Lower leg skin (tissue), 4 donors: ENCODE data around the gene SPG11. TPM values are rescaled to one million over a fixed set of nuclear protein-coding genes. Genes with fewer than 3 reads are reported as not detected.
A peak's percentile ranks its signal among the peaks of the same experiment; 100 is the strongest.
"Not testable (repeated sequence)": the region's sequence is repeated elsewhere in the genome, so short reads cannot be mapped to it uniquely, and the experiment has no call there.

Source experiments
- DNase-seq, 2 donors: peaks; one replicate each; pipeline ENCODE4 v3.0.0-alpha.2; 2019; ENCODE audit warnings: low spot score in 2 of 2
- H3K4me3 ChIP-seq: fragments of 200-600 bp; sonication (generic); 2 replicates; pipeline ENCODE4 v1.5.1; 2017; ENCODE audit warnings: mild to moderate bottlenecking, low read depth; ENCODE audit not compliant: poor library complexity, severe bottlenecking
- CTCF ChIP-seq, 3 donors: fragments of 450-650 bp; IDR thresholded peaks; one replicate each; pipeline ENCODE4 v1.5.1; 2016; ENCODE audit warnings: antibody characterized with exemption in 3 of 3, mild to moderate bottlenecking in 3 of 3, moderate library complexity in 2 of 3
- POLR2A ChIP-seq, 2 donors: fragments of 450-650 bp; IDR thresholded peaks; one replicate each; pipeline ENCODE4 v1.6.1; 2016 to 2017; ENCODE audit warnings: antibody characterized with exemption in 2 of 2, mild to moderate bottlenecking in 1 of 2, moderate library complexity in 1 of 2
- WGBS, 2 donors: methylation state at CpG; one replicate each; pipeline ENCODE4 v1.1.5; 2018; 5-methylcytosine and 5-hydroxymethylcytosine counted together
- intact Hi-C: fragments of 100-400 bp; cut with DNase I; formaldehyde crosslinking; loops from one replicate; pipeline ENCODE4 v1.15.0; 2023; ENCODE audit warnings: low total_unique reads
- total RNA-seq, 4 donors: library from RNA; depleted of rRNA; stranded (reverse); fragments of >200 nt; gene quantifications; one replicate each; pipeline ENCODE4 v1.1.0, GENCODE V29; 2016

Gene SPG11
- total RNA-seq, 4 donors from 2014 or later: 78.1 to 118 (median 89.7) TPM

DNA sequence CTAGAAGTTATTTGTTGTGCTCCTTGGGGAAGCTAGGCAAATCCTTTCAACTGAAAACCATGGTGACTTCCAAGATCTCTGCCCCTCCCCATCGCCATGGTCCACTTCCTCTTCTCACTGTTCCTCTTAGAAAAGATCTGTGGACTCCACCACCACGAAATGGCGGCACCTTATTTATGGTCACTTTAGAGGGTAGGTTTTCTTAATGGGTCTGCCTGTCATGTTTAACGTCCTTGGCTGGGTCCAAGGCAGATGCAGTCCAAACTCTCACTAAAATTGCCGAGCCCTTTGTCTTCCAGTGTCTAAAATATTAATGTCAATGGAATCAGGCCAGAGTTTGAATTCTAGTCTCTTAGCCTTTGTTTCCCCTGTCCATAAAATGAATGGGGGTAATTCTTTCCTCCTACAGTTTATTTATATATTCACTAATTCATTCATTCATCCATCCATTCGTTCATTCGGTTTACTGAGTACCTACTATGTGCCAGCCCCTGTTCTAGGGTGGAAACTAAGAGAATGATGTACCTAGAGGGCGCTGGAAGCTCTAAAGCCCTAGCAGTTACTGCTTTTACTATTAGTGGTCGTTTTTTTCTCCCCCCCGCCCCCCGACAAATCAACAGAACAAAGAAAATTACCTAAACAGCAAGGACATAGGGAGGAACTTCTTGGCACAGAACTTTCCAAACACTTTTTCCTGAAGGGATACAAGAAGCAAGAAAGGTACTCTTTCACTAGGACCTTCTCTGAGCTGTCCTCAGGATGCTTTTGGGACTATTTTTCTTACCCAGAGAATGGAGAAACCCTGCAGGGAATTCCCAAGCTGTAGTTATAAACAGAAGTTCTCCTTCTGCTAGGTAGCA is 47.0 kb upstream of the SPG11 start:
- peak overlapping the region; percentile 27 for H3K4me3 ChIP-seq
- DNase-seq: peak in 1 of 2 donors; percentile 58
- WGBS, 2 donors: 23 to 26% methylated on average over 11 of the region's 11 CpGs
- intact Hi-C loops: no loop called here
- TF ChIP-seq CTCF (IDR thresholded peaks at IDR 0.05): no peak
- no peak for TF ChIP-seq POLR2A (IDR thresholded peaks at IDR 0.05)

- DNase-seq: no peak
- no peak overlapping the region for H3K4me3 ChIP-seq
- TF ChIP-seq CTCF (IDR thresholded peaks at IDR 0.05) (no peak), POLR2A (IDR thresholded peaks at IDR 0.05) (no peak)
- 86 to 89% methylated on average over 2 of the region's 2 CpGs for WGBS, 2 donors
- intact Hi-C loops: no loop called here
Observed at GRCh38 chr15:44706946-44707636, 43.6 kb upstream of the SPG11 start.

- no peak for TF ChIP-seq CTCF (IDR thresholded peaks at IDR 0.05)
- TF ChIP-seq POLR2A (IDR thresholded peaks at IDR 0.05): no peak
- no peak overlapping the region for H3K4me3 ChIP-seq
- 96 to 100% methylated on average over 2 of the region's 2 CpGs for WGBS, 2 donors
- DNase-seq: no peak
- intact Hi-C loops: no loop called here
Observed at GRCh38 chr15:44706401-44706800, 42.9 kb upstream of the SPG11 start.

GRCh38 chr15:44705986-44706385 is 42.5 kb upstream of the SPG11 start:
- DNase-seq: no peak
- intact Hi-C loops: no loop called here
- WGBS, 2 donors: 79 to 93% methylated on average over 1 of the region's 1 CpG
- no peak for TF ChIP-seq POLR2A (IDR thresholded peaks at IDR 0.05)
- TF ChIP-seq CTCF (IDR thresholded peaks at IDR 0.05): no peak
- no peak overlapping the region for H3K4me3 ChIP-seq

DNA sequence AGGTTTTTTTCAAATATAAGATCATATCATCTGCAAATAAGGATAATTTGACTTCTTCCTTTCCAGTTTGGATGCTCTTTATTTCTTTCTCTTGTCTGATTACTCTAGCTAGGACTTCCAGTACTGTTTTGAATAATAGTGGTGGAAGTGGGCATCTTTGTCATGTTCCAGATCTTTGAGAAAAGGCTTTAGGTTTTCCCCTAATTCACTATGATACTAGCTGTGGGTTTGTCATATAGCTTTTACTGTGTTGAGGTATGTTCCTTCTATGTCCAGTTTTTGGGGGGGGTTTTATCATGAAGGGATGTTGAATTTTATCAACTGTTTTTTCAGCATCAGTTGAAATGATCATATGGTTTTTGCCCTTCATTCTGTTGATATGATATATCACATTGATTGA is 37.2 kb upstream of the SPG11 start:
- intact Hi-C loops, H3K4me3 ChIP-seq, DNase-seq: not testable (repeated sequence)

- no peak for DNase-seq
- intact Hi-C loops: no loop called here
- WGBS, 2 donors: 76 to 79% methylated on average over 2 of the region's 2 CpGs
- H3K4me3 ChIP-seq: no peak overlapping the region
- TF ChIP-seq CTCF (IDR thresholded peaks at IDR 0.05) (no peak), POLR2A (IDR thresholded peaks at IDR 0.05) (no peak)
Observed at GRCh38 chr15:44698641-44699040, 35.2 kb upstream of the SPG11 start.
